ENCODE data around the gene ASTN2. TPM values are rescaled to one million over a fixed set of nuclear protein-coding genes. Genes with fewer than 3 reads are reported as not detected.

The ASTN2 gene
- total and polyA plus RNA-seq, 9 of the 15 experiments (the other 6 are each of a cell fraction or from before 2014, with no cell fraction given), result 0.56 to 3.5 (median 1.9) TPM

- ATAC-seq, result no peak
- intact Hi-C loops (cut with micrococcal nuclease) (no loop called here), in situ Hi-C loops (cut with MboI) (no loop called here)
- no peaks in the 10 kb centered on the region for H3K27me3 ChIP-seq (ENCODE audit: control insufficient read depth in 2 of 2, insufficient read depth in 2 of 2, low read length in 2 of 2)
- H3K27ac ChIP-seq (ENCODE audit: extremely low read depth, low read depth, low read length), result no peak overlapping the region
- H3K9ac ChIP-seq (ENCODE audit: insufficient read depth in 1 of 2, low read depth in 2 of 2, low read length in 2 of 2), result no peak overlapping the region
- no peak overlapping the region for H3K4me2 ChIP-seq (ENCODE audit: insufficient read depth, low read length)
- no peak overlapping the region for H2AFZ ChIP-seq (ENCODE audit: low read depth, low read length)
- no TSS peak for BruUV-seq (replicated peaks)
- no peak for DNase-seq (ENCODE audit: extremely low read depth in 1 of 4, low spot score in 3 of 4)
- no peak for FAIRE-seq
- H4K20me1 ChIP-seq (replicated peaks; ENCODE audit: control insufficient read depth, insufficient read depth, low read length), result no peaks in the 10 kb centered on the region
- no peaks in the 10 kb centered on the region for H3K36me3 ChIP-seq (ENCODE audit: control insufficient read depth, insufficient read depth, low read length)
- WGBS (ENCODE audit: insufficient coverage, low coverage, missing lambda C conversion rate), result 0% methylated on average over 3 of the region's 3 CpGs
- TF ChIP-seq NELFE (IDR thresholded peaks at IDR 0.05; ENCODE audit: insufficient read depth, insufficient read length) (no peak), VEZF1 (CRISPR knock-in tag; IDR thresholded peaks at IDR 0.05) (no peak), ZNF398 (CRISPR knock-in tag; IDR thresholded peaks at IDR 0.05) (no peak), ZNF717 (CRISPR knock-in tag; IDR thresholded peaks at IDR 0.05) (no peak), YY1 (IDR thresholded peaks at IDR 0.05; ENCODE audit: borderline replicate concordance in 1 of 3, control insufficient read depth in 1 of 3, extremely low read depth in 1 of 3, insufficient read depth in 3 of 3, insufficient read length in 1 of 3, insufficient replicate concordance in 2 of 3, low read depth in 1 of 3, low read length in 2 of 3) (no peak), FOXO4 (CRISPR knock-in tag; IDR thresholded peaks at IDR 0.05) (no peak), CREB5 (CRISPR knock-in tag; IDR thresholded peaks at IDR 0.05) (no peak), IRF2 (CRISPR knock-in tag; IDR thresholded peaks at IDR 0.05) (no peak), MCM7 (IDR thresholded peaks at IDR 0.05) (no peak), HDAC3 (IDR thresholded peaks at IDR 0.05; ENCODE audit: borderline replicate concordance, partially characterized antibody) (no peak)
- ChIA-PET POLR2A (interaction anchor here (0.6 kb wide), 1 partner anchor 80 kb away, joined by 3 read pairs; no protein-coding TSS in a partner anchor), CTCF (ENCODE audit: low intra/inter-chr PET ratio) (no interaction called here)
- no peaks in the 10 kb centered on the region for H3K79me2 ChIP-seq (ENCODE audit: control insufficient read depth, insufficient read depth, low read length)
- no peaks in the 10 kb centered on the region for H3K9me3 ChIP-seq (replicated peaks; ENCODE audit: control insufficient read depth, insufficient read depth, low read depth, low read length)
- H3K9me1 ChIP-seq (ENCODE audit: control insufficient read depth, insufficient read depth, low read length), result no peaks in the 10 kb centered on the region
- no peaks in the 10 kb centered on the region for H3K4me1 ChIP-seq (replicated peaks in 1 of 2; ENCODE audit: control insufficient read depth in 2 of 2, insufficient read depth in 2 of 2, low read length in 2 of 2)
- H3K4me3 ChIP-seq, result no peak overlapping the region
These were observed 637.7 kb downstream of the ASTN2 start for GRCh38 chr9:116777116-116777515.

All from K562 (cell line).